PC-3 (cell line): ENCODE results near the gene SLC34A3. TPM values are rescaled to one million over a fixed set of nuclear protein-coding genes. Genes with fewer than 3 reads are reported as not detected.
A peak's percentile ranks its signal among the peaks of the same experiment; 100 is the strongest.

Experiments
- ATAC-seq: fragments of 200-7000 bp; cut with Tn5 transposase; 2 replicates; pipeline ENCODE4 v1.9.1; 2020; ENCODE audit warnings: mild to moderate bottlenecking, moderate library complexity
- BruUV-seq: library from RNA; stranded (reverse); fragments of 400-500 nt; replicated peaks from 2 replicates; lab custom pipeline; 2021; lab: Mats Ljungman, UMichigan
- CTCF ChIA-PET: fragments of 300-600 bp; sonication (Branson Sonifier 250); formaldehyde crosslinking; loops from one replicate; lab custom pipeline; 2022; ENCODE audit warnings: antibody characterized with exemption; lab: Charles Lee
- POLR2A ChIA-PET: fragments of 300-600 bp; sonication (Branson Sonifier 250); formaldehyde crosslinking; loops from one replicate; lab custom pipeline; 2022; ENCODE audit warnings: antibody characterized with exemption; ENCODE audit not compliant: unreplicated experiment; lab: Charles Lee
- DNase-seq: peaks from one replicate; pipeline ENCODE4 v3.0.0-alpha.2; 2015
- H2AFZ ChIP-seq: fragments of 300-600 bp; sonication (generic); 2 replicates; pipeline ENCODE4 v1.6.0; 2016; ENCODE audit warnings: antibody characterized with exemption, low read length
- H3F3A ChIP-seq: fragments of 300-600 bp; sonication (generic); one replicate; pipeline ENCODE4 v1.6.0; 2017; ENCODE audit warnings: antibody characterized with exemption, low read length, control low read depth, mild to moderate bottlenecking; ENCODE audit not compliant: unreplicated experiment
- H3K27ac ChIP-seq: fragments of 300-600 bp; sonication (generic); 2 replicates; pipeline ENCODE4 v1.5.1; 2016; ENCODE audit warnings: mild to moderate bottlenecking, low read length
- H3K27me3 ChIP-seq: fragments of 300-600 bp; sonication (generic); 2 replicates; pipeline ENCODE4 v1.6.1; 2016; ENCODE audit warnings: low read length, mixed read lengths
- H3K36me3 ChIP-seq: fragments of 300-600 bp; sonication (generic); 2 replicates; pipeline ENCODE4 v1.6.1; 2016; ENCODE audit warnings: low read depth, mixed run types, low read length, mixed read lengths
- H3K4me1 ChIP-seq: fragments of 300-600 bp; sonication (generic); 2 replicates; pipeline ENCODE4 v1.5.1; 2016; ENCODE audit warnings: low read length; ENCODE audit not compliant: insufficient read depth
- H3K4me2 ChIP-seq: fragments of 300-600 bp; sonication (generic); 2 replicates; pipeline ENCODE4 v1.6.0; 2016; ENCODE audit warnings: low read length
- H3K4me3 ChIP-seq: fragments of 300-600 bp; sonication (generic); 2 replicates; pipeline ENCODE4 v1.5.1; 2016; ENCODE audit warnings: mild to moderate bottlenecking, low read length, mixed read lengths
- H3K79me2 ChIP-seq: fragments of 300-600 bp; sonication (generic); 2 replicates; pipeline ENCODE4 v1.6.1; 2017; ENCODE audit warnings: low read length, mixed read lengths
- H3K9ac ChIP-seq: fragments of 300-600 bp; sonication (generic); 2 replicates; pipeline ENCODE4 v1.6.0; 2016; ENCODE audit warnings: mild to moderate bottlenecking, low read length
- H3K9me2 ChIP-seq: fragments of 300-600 bp; sonication (generic); replicated peaks from 2 replicates; pipeline ENCODE4 v1.6.1; 2016; ENCODE audit warnings: mixed run types, low read length, mixed read lengths
- H3K9me3 ChIP-seq: fragments of 300-600 bp; sonication (generic); 2 replicates; pipeline ENCODE4 v1.6.1; 2016; ENCODE audit warnings: low read length, mixed read lengths
- H4K20me1 ChIP-seq: fragments of 300-600 bp; sonication (generic); 2 replicates; pipeline ENCODE4 v1.6.1; 2016; ENCODE audit warnings: low read length, mixed read lengths
- CTCF ChIP-seq: fragments of 300-600 bp; sonication (generic); conservative IDR thresholded peaks from 2 replicates; pipeline ENCODE4 v1.5.1; 2017; ENCODE audit warnings: antibody characterized with exemption, low read depth, mild to moderate bottlenecking, low read length
- EZH2 ChIP-seq: fragments of 300-600 bp; sonication (generic); IDR thresholded peaks from one replicate; pipeline ENCODE4 v1.6.1; 2017; ENCODE audit warnings: antibody characterized with exemption, mild to moderate bottlenecking, low read length; ENCODE audit not compliant: unreplicated experiment
- EZH2phosphoT487 ChIP-seq: fragments of 300-600 bp; sonication (generic); IDR thresholded peaks from 2 replicates; pipeline ENCODE4 v1.6.1; 2018; ENCODE audit warnings: mild to moderate bottlenecking, antibody characterized with exemption, low read length, borderline replicate concordance
- intact Hi-C: fragments of 100-400 bp; cut with micrococcal nuclease; formaldehyde crosslinking; loops from 2 replicates; pipeline ENCODE4 v1.9.0; 2023
- total RNA-seq: library from RNA; depleted of rRNA; stranded (reverse); fragments of >200 nt; gene quantifications from 2 replicates; pipeline ENCODE4 v1.2.3, GENCODE V29; 2014

The SLC34A3 gene
- total RNA-seq, 1 experiment from 2014 or later: 1.5 TPM

GRCh38 chr9:137219757-137220316, 10.9 kb upstream of the SLC34A3 start:
- Histone ChIP-seq H2AFZ (no peak overlapping the region), H4K20me1 (no peaks in the 10 kb centered on the region), H3K4me3 (no peak overlapping the region), H3K9ac (no peak overlapping the region), H3K27me3 (no peaks in the 10 kb centered on the region), H3K9me2 (no peaks in the 10 kb centered on the region), H3K36me3 (no peaks in the 10 kb centered on the region), H3K4me2 (no peak overlapping the region), H3F3A (peaks cover 2% of the 10 kb centered on the region), H3K9me3 (no peaks in the 10 kb centered on the region), H3K79me2 (peaks cover 8% of the 10 kb centered on the region; the same call in 1 of the 2 replicates), H3K4me1 (peaks cover 33% of the 10 kb centered on the region), H3K27ac (no peak overlapping the region)
- POLR2A ChIA-PET: interaction anchor here (0.6 kb wide), 1 partner anchor 133 kb away, joined by 4 read pairs; the partner anchor contains the start of gene MAN1B1
- no TSS peak for BruUV-seq
- TF ChIP-seq CTCF (no peak), EZH2 (no peak), EZH2phosphoT487 (no peak)
- DNase-seq: no peak
- no peak for ATAC-seq
- intact Hi-C loops: no loop called here
- CTCF ChIA-PET: no interaction called here

- DNase-seq (no peak), ATAC-seq (no peak)
- no peak overlapping the region for H3K27ac ChIP-seq
- peaks cover 2% of the 10 kb centered on the region for H3F3A ChIP-seq
- H3K27me3 ChIP-seq: no peaks in the 10 kb centered on the region
- no peaks in the 10 kb centered on the region for H4K20me1 ChIP-seq
- H3K9me3 ChIP-seq: no peaks in the 10 kb centered on the region
- H2AFZ ChIP-seq: no peak overlapping the region
- H3K4me2 ChIP-seq: no peak overlapping the region
- TSS peak; percentile 20 for BruUV-seq
- H3K9me2 ChIP-seq: no peaks in the 10 kb centered on the region
- intact Hi-C loops: no loop called here
- H3K36me3 ChIP-seq: no peaks in the 10 kb centered on the region
- peaks cover 14% of the 10 kb centered on the region for H3K79me2 ChIP-seq
- H3K4me1 ChIP-seq: peaks cover 40% of the 10 kb centered on the region
- H3K9ac ChIP-seq: no peak overlapping the region
- CTCF ChIA-PET: no interaction called here
- H3K4me3 ChIP-seq: no peak overlapping the region
- TF ChIP-seq CTCF (no peak), EZH2 (no peak), EZH2phosphoT487 (no peak)
- POLR2A ChIA-PET: no interaction called here
Observed at GRCh38 chr9:137220317-137221094, 10.2 kb upstream of the SLC34A3 start.

- H4K20me1 ChIP-seq: no peaks in the 10 kb centered on the region
- no peaks in the 10 kb centered on the region for H3K27me3 ChIP-seq
- TF ChIP-seq EZH2 (no peak), CTCF (no peak), EZH2phosphoT487 (no peak)
- H3K4me2 ChIP-seq: no peak overlapping the region
- no peaks in the 10 kb centered on the region for H3K9me2 ChIP-seq
- H3K27ac ChIP-seq: no peak overlapping the region
- H3K4me1 ChIP-seq: peaks cover 46% of the 10 kb centered on the region
- BruUV-seq: no TSS peak
- peaks cover 2% of the 10 kb centered on the region for H3F3A ChIP-seq
- no peak overlapping the region for H3K9ac ChIP-seq
- no peaks in the 10 kb centered on the region for H3K9me3 ChIP-seq
- H3K4me3 ChIP-seq: no peak overlapping the region
- no peaks in the 10 kb centered on the region for H3K36me3 ChIP-seq
- ChIA-PET POLR2A (no interaction called here), CTCF (no interaction called here)
- no peak for DNase-seq
- no peak overlapping the region for H2AFZ ChIP-seq
- H3K79me2 ChIP-seq: peaks cover 19% of the 10 kb centered on the region
- intact Hi-C loops: no loop called here
- no peak for ATAC-seq
Observed at GRCh38 chr9:137221095-137221505, 9.6 kb upstream of the SLC34A3 start.
